Measurements from ENCODE around the gene ZFP30.

- TF ChIP-seq, protein P1, sequence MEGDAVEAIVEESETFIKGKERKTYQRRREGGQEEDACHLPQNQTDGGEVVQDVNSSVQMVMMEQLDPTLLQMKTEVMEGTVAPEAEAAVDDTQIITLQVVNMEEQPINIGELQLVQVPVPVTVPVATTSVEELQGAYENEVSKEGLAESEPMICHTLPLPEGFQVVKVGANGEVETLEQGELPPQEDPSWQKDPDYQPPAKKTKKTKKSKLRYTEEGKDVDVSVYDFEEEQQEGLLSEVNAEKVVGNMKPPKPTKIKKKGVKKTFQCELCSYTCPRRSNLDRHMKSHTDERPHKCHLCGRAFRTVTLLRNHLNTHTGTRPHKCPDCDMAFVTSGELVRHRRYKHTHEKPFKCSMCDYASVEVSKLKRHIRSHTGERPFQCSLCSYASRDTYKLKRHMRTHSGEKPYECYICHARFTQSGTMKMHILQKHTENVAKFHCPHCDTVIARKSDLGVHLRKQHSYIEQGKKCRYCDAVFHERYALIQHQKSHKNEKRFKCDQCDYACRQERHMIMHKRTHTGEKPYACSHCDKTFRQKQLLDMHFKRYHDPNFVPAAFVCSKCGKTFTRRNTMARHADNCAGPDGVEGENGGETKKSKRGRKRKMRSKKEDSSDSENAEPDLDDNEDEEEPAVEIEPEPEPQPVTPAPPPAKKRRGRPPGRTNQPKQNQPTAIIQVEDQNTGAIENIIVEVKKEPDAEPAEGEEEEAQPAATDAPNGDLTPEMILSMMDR (IDR thresholded peaks at IDR 0.05) = no peak
- no peak for TF ChIP-seq POLR2A (IDR thresholded peaks at IDR 0.05)
Measured at GRCh38 chr19:37654629-37655300, 500 bp downstream of the ZFP30 start.

Measured in breast epithelium (tissue), 3 donors.